Measurements from ENCODE around the gene VEZT. TPM values are rescaled to one million over a fixed set of nuclear protein-coding genes. Genes with fewer than 3 reads are reported as not detected.

VEZT gene
- total RNA-seq, 1 donor from 2014 or later = 20.2 TPM

Other genes starting within 250 kb of the VEZT start
- 41.7 TPM for gene NDUFA12, start 214.1 kb upstream of the VEZT start, total RNA-seq
- 21.5 TPM for gene NR2C1, start 144.2 kb upstream of the VEZT start, total RNA-seq
- 4.7 TPM for gene FGD6, start 340 bp upstream of the VEZT start, total RNA-seq